T-cell (primary cell): ENCODE results near the gene EPHA3. TPM values are rescaled to one million over a fixed set of nuclear protein-coding genes. Genes with fewer than 3 reads are reported as not detected.

Source experiments
- ATAC-seq, 4 experiments: fragments of 200-7000 bp in 3 of 4; fragments of 150-1000 bp in 1 of 4; cut with Tn5 transposase; replicated peaks in 1 of 4; 1 replicate in 3 of 4; 2 replicates in 1 of 4; pipeline ENCODE4 v1.10.0; 2021; ENCODE audit warnings: moderate library complexity in 3 of 4, mild to moderate bottlenecking in 2 of 4, moderate number of reproducible peaks in 1 of 4
- CTCF ChIA-PET, 2 donors: fragments of 300-600 bp; sonication (Branson Sonifier 250); formaldehyde crosslinking; loops; one replicate each; lab custom pipeline; 2022; ENCODE audit warnings: antibody characterized with exemption in 2 of 2; lab: Charles Lee
- POLR2A ChIA-PET, 2 donors: fragments of 300-600 bp; sonication (Branson Sonifier 250); formaldehyde crosslinking; loops; one replicate each; lab custom pipeline; 2022; ENCODE audit warnings: antibody characterized with exemption in 2 of 2; lab: Charles Lee
- DNase-seq, 35 experiments: peaks; one replicate each; pipeline versions ENCODE4 v3.0.0 to v3.0.0-alpha.2; 2013 to 2023
- H3K27ac ChIP-seq: one replicate; pipeline ENCODE4 v1.5.1; 2013; ENCODE audit warnings: low read length
- H3K27me3 ChIP-seq, 2 experiments: replicated peaks in 1 of 2; 1 replicate in 1 of 2; 2 replicates in 1 of 2; pipeline versions ENCODE4 v1.6.1 to v1.7.0; 2013; ENCODE audit warnings: low read length in 1 of 2, mixed read lengths in 1 of 2; ENCODE audit not compliant: control insufficient read depth in 2 of 2, insufficient read depth in 2 of 2; ENCODE audit errors: extremely low read depth in 1 of 2
- H3K36me3 ChIP-seq, 2 donors: 1 replicate in 1 of 2; 2 replicates in 1 of 2; pipeline versions ENCODE4 v1.6.1 to v1.7.0; 2013; ENCODE audit warnings: low read length in 1 of 2; ENCODE audit not compliant: control insufficient read depth in 2 of 2, insufficient read depth in 1 of 2; ENCODE audit errors: extremely low read depth in 1 of 2
- H3K4me1 ChIP-seq, 2 experiments: 1 replicate in 1 of 2; 2 replicates in 1 of 2; pipeline versions ENCODE4 v1.6.1 to v1.7.0; 2013; ENCODE audit warnings: low read length in 2 of 2, mixed read lengths in 1 of 2; ENCODE audit not compliant: insufficient read depth in 2 of 2, control insufficient read depth in 1 of 2; ENCODE audit errors: extremely low read depth in 1 of 2
- H3K4me3 ChIP-seq, 2 donors: 1 replicate in 1 of 2; 2 replicates in 1 of 2; pipeline versions ENCODE4 v1.5.1 to v1.7.0; 2013; ENCODE audit warnings: mild to moderate bottlenecking in 2 of 2, low read length in 1 of 2, moderate library complexity in 1 of 2; ENCODE audit not compliant: control insufficient read depth in 1 of 2; ENCODE audit errors: extremely low read depth in 1 of 2
- H3K9me3 ChIP-seq: 2 replicates; pipeline ENCODE4 v1.7.0; 2013
- H3K27ac Mint-ChIP-seq, 2 donors: one replicate each; pipeline ENCODE4 v1.8.0; 2020 to 2021; ENCODE audit warnings: mild to moderate bottlenecking in 2 of 2, mixed read lengths in 2 of 2
- H3K27me3 Mint-ChIP-seq, 2 donors: one replicate each; pipeline ENCODE4 v1.8.0; 2021 to 2022; ENCODE audit warnings: mixed read lengths in 2 of 2
- H3K36me3 Mint-ChIP-seq: one replicate; pipeline ENCODE4 v1.8.0; 2021; ENCODE audit warnings: mixed read lengths
- H3K4me1 Mint-ChIP-seq, 3 donors: one replicate each; pipeline ENCODE4 v1.8.0; 2020 to 2022; ENCODE audit warnings: mixed read lengths in 3 of 3, mild to moderate bottlenecking in 1 of 3
- H3K4me3 Mint-ChIP-seq, 3 donors: one replicate each; pipeline ENCODE4 v1.8.0; 2020 to 2022; ENCODE audit warnings: mild to moderate bottlenecking in 3 of 3, mixed read lengths in 3 of 3, moderate library complexity in 3 of 3
- H3K9me3 Mint-ChIP-seq, 3 donors: one replicate each; pipeline ENCODE4 v1.8.0; 2020 to 2022; ENCODE audit warnings: mixed read lengths in 3 of 3
- WGBS: methylation state at CpG from one replicate; pipeline ENCODE4 v1.1.5; 2013; ENCODE audit warnings: missing lambda C conversion rate; ENCODE audit not compliant: insufficient coverage; 5-methylcytosine and 5-hydroxymethylcytosine counted together
- total RNA-seq, 35 experiments: library from RNA in 6 of 35; stranded (reverse) in 6 of 35; fragments of 120-200 nt in 1 of 35; gene quantifications; one replicate each; pipeline versions ENCODE4 v1.2.1 to v1.2.4 and lab custom pipeline; 2013 to 2026

Gene EPHA3
- total RNA-seq, 5 donors from 2014 or later (not counting 1 experiment from before 2014, with no cell fraction given), result not detected

- Mint-ChIP-seq H3K4me3 (no peak overlapping the region), H3K27me3 (no peaks in the 10 kb centered on the region), H3K9me3 (peaks cover under 1 to 18% (median 10%) of the 10 kb centered on the region in 3 donors), H3K36me3 (no peaks in the 10 kb centered on the region), H3K27ac (no peak overlapping the region), H3K4me1 (no peaks in the 10 kb centered on the region)
- no peak for ATAC-seq
- Histone ChIP-seq H3K9me3 (no peaks in the 10 kb centered on the region), H3K36me3 (no peaks in the 10 kb centered on the region), H3K27me3 (no peaks in the 10 kb centered on the region), H3K4me1 (no peaks in the 10 kb centered on the region), H3K4me3 (no peak overlapping the region), H3K27ac (no peak overlapping the region)
- no peak for DNase-seq
- CTCF ChIA-PET, result no interaction called here
- WGBS, result no CpG with 5 or more reads among the region's 1 CpG
- POLR2A ChIA-PET, result no interaction called here
These were observed 143.3 kb downstream of the EPHA3 start for GRCh38 chr3:89250742-89251141.

GRCh38 chr3:89252016-89252415 lies 144.6 kb downstream of the EPHA3 start:
- no peaks in the 10 kb centered on the region for H3K36me3 Mint-ChIP-seq
- Histone ChIP-seq H3K27ac (no peak overlapping the region), H3K36me3 (no peaks in the 10 kb centered on the region), H3K27me3 (no peaks in the 10 kb centered on the region), H3K4me1 (no peaks in the 10 kb centered on the region), H3K9me3 (no peaks in the 10 kb centered on the region), H3K4me3 (no peak overlapping the region)
- ATAC-seq (no peak), DNase-seq (no peak)
- no peaks in the 10 kb centered on the region for H3K4me1 Mint-ChIP-seq
- H3K4me3 Mint-ChIP-seq, result no peak overlapping the region
- no peaks in the 10 kb centered on the region for H3K27me3 Mint-ChIP-seq
- CTCF ChIA-PET, result no interaction called here
- POLR2A ChIA-PET, result no interaction called here
- H3K27ac Mint-ChIP-seq, result no peak overlapping the region
- no CpG with 5 or more reads among the region's 4 CpGs for WGBS
- peaks cover 0 to 18% (median 7%) of the 10 kb centered on the region in 3 donors for H3K9me3 Mint-ChIP-seq

GRCh38 chr3:89252860-89253259 lies 145.4 kb downstream of the EPHA3 start:
- CTCF ChIA-PET, result no interaction called here
- Histone ChIP-seq H3K27ac (no peak overlapping the region), H3K36me3 (no peaks in the 10 kb centered on the region), H3K4me1 (no peaks in the 10 kb centered on the region), H3K27me3 (no peaks in the 10 kb centered on the region), H3K9me3 (no peaks in the 10 kb centered on the region), H3K4me3 (no peak overlapping the region)
- peaks cover 0 to 16% (median 5%) of the 10 kb centered on the region in 3 donors for H3K9me3 Mint-ChIP-seq
- no peak overlapping the region for H3K4me3 Mint-ChIP-seq
- DNase-seq (no peak), ATAC-seq (no peak)
- H3K4me1 Mint-ChIP-seq, result no peaks in the 10 kb centered on the region
- no peak overlapping the region for H3K27ac Mint-ChIP-seq
- no CpG with 5 or more reads among the region's 2 CpGs for WGBS
- POLR2A ChIA-PET, result no interaction called here
- H3K27me3 Mint-ChIP-seq, result no peaks in the 10 kb centered on the region
- H3K36me3 Mint-ChIP-seq, result no peaks in the 10 kb centered on the region

- H3K9me3 ChIP-seq, result no peaks in the 10 kb centered on the region
- Mint-ChIP-seq H3K27me3 (no peaks in the 10 kb centered on the region), H3K36me3 (no peaks in the 10 kb centered on the region), H3K27ac (no peak overlapping the region), H3K4me3 (no peak overlapping the region), H3K9me3 (peaks cover 0 to 4% (median 2%) of the 10 kb centered on the region in 3 donors), H3K4me1 (no peaks in the 10 kb centered on the region)
- H3K4me1 ChIP-seq, result no peaks in the 10 kb centered on the region
- CTCF ChIA-PET, result no interaction called here
- no CpG with 5 or more reads among the region's 7 CpGs for WGBS
- no peaks in the 10 kb centered on the region for H3K36me3 ChIP-seq
- H3K27me3 ChIP-seq, result no peaks in the 10 kb centered on the region
- POLR2A ChIA-PET, result no interaction called here
- DNase-seq, result no peak
- H3K27ac ChIP-seq, result no peak overlapping the region
- no peak overlapping the region for H3K4me3 ChIP-seq
- no peak for ATAC-seq
These were observed 149.0 kb downstream of the EPHA3 start for GRCh38 chr3:89256395-89256794.

DNA sequence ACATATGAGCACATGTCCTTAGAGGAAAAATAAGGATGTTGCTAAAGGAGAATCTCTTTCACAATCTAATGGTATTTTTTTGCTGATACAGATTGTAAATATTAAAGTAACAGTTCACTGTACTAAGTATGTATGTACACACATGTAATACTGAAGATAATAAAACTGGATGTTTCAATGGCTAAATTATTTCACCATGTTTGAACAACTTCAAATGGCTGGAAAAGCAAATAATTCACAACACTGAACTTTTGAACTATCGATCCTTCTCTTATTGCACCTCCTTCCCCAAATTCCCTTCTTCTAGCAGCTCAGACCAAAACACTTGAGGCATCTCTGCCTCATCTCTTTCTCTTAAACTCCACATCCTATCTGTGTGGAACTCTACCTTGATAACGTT lies 149.5 kb downstream of the EPHA3 start:
- CTCF ChIA-PET, result no interaction called here
- DNase-seq (no peak), ATAC-seq (no peak)
- Mint-ChIP-seq H3K4me1 (no peaks in the 10 kb centered on the region), H3K9me3 (peaks cover 0 to 4% (median 2%) of the 10 kb centered on the region in 3 donors), H3K36me3 (no peaks in the 10 kb centered on the region), H3K27ac (no peak overlapping the region), H3K27me3 (no peaks in the 10 kb centered on the region), H3K4me3 (no peak overlapping the region)
- Histone ChIP-seq H3K27me3 (no peaks in the 10 kb centered on the region), H3K4me3 (no peak overlapping the region), H3K36me3 (no peaks in the 10 kb centered on the region), H3K9me3 (no peaks in the 10 kb centered on the region), H3K4me1 (no peaks in the 10 kb centered on the region), H3K27ac (no peak overlapping the region)
- POLR2A ChIA-PET, result no interaction called here
- 74% methylated on average over 2 of the region's 2 CpGs for WGBS

DNA sequence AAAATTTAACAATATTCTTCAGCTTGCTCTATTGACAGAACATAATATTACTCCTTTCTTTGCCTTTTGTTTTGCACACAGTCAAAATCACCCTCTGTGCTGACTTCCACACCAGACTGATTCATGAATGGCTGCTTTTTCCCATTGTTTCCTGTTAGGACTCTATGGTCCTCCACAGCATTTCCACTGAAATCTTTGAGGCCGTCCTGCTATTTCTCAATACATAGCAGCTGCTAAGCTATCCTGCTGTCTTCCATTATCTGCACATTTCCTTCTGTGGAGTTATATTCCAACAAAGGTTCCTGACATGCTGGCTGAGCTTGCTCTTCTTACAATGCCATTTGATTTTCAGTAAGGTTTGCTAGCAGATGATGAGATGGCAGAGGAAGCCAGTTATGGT lies 153.3 kb downstream of the EPHA3 start:
- no peak overlapping the region for H3K27ac Mint-ChIP-seq
- H3K9me3 Mint-ChIP-seq, result peaks cover 2 to 8% (median 4%) of the 10 kb centered on the region in 3 donors
- POLR2A ChIA-PET, result no interaction called here
- no peaks in the 10 kb centered on the region for H3K36me3 Mint-ChIP-seq
- WGBS, result no CpG with 5 or more reads among the region's 1 CpG
- H3K4me1 Mint-ChIP-seq, result no peaks in the 10 kb centered on the region
- no peak overlapping the region for H3K27ac ChIP-seq
- no peaks in the 10 kb centered on the region for H3K27me3 ChIP-seq
- no peaks in the 10 kb centered on the region for H3K9me3 ChIP-seq
- DNase-seq, result no peak
- no peak overlapping the region for H3K4me3 Mint-ChIP-seq
- no peak overlapping the region for H3K4me3 ChIP-seq
- ATAC-seq, result no peak
- H3K36me3 ChIP-seq, result no peaks in the 10 kb centered on the region
- no peaks in the 10 kb centered on the region for H3K27me3 Mint-ChIP-seq
- no peaks in the 10 kb centered on the region for H3K4me1 ChIP-seq
- CTCF ChIA-PET, result no interaction called here

DNA sequence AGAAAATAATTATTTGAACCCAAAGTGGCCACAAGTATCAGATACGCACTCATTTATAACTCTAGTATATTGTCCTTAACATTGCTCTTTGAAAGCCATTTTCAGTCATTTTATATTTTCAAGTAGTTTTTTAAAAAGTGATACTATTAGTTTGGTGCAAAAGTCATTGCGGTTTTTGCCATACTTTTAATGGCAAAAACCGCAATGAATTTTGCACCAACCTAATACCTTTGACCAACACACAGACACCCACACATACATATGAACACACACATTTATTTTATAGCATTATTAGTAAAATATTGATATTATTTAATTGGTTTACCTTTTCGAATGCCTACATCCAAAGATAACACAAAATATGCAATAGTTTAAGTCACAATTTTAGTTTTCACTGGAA lies 154.3 kb downstream of the EPHA3 start:
- no peak overlapping the region for H3K4me3 ChIP-seq
- ATAC-seq, result no peak
- no peaks in the 10 kb centered on the region for H3K27me3 Mint-ChIP-seq
- no peaks in the 10 kb centered on the region for H3K9me3 ChIP-seq
- ChIA-PET POLR2A (no interaction called here), CTCF (no interaction called here)
- H3K36me3 ChIP-seq, result no peaks in the 10 kb centered on the region
- H3K4me3 Mint-ChIP-seq, result no peak overlapping the region
- no peak overlapping the region for H3K27ac ChIP-seq
- no peak overlapping the region for H3K27ac Mint-ChIP-seq
- peaks cover 2 to 8% (median 4%) of the 10 kb centered on the region in 3 donors for H3K9me3 Mint-ChIP-seq
- H3K4me1 ChIP-seq, result no peaks in the 10 kb centered on the region
- no peaks in the 10 kb centered on the region for H3K27me3 ChIP-seq
- no CpG with 5 or more reads among the region's 4 CpGs for WGBS
- no peaks in the 10 kb centered on the region for H3K4me1 Mint-ChIP-seq
- DNase-seq, result no peak
- no peaks in the 10 kb centered on the region for H3K36me3 Mint-ChIP-seq
